Cardiac septum (tissue), 1 donor: Measurements from ENCODE around the gene ELOB. TPM values are rescaled to one million over a fixed set of nuclear protein-coding genes. Genes with fewer than 3 reads are reported as not detected.

Experiments
- DNase-seq: peaks from one replicate; pipeline ENCODE4 v3.0.0-alpha.2; 2020; ENCODE audit warnings: low spot score
- intact Hi-C: fragments of 100-400 bp; cut with DNase I; formaldehyde crosslinking; loops from one replicate; pipeline ENCODE4 v1.14.0; 2022
- long read RNA-seq: library from polyadenylated mRNA; unstranded; transcript quantifications from one replicate; pipeline ENCODE4 v2.0.0, GENCODE V29; 2021
- total RNA-seq: library from RNA; stranded (reverse); fragmentation: NEBNext Ultra II Directional; extraction: Animal tissue kit (Norgen Biotek cat#: 25700); gene quantifications from one replicate; pipeline ENCODE4 v1.2.1, GENCODE V29; 2021
- donor health status: DM: no; HTN: no; CAD: no.

Gene ELOB
- 278 TPM for total RNA-seq
- long read RNA-seq, transcript ELOB-202 (3 exons, 997 nt), result minor isoform, 64 of 207 reads
- long read RNA-seq, transcript ELOB-205 (3 exons, 331 nt), result minor isoform, 8 of 207 reads
- long read RNA-seq, transcript ELOB-203 (4 exons, 991 nt), result major isoform, 129 of 207 reads
- long read RNA-seq, partial matches to known transcripts, result 1 of 207 reads
- long read RNA-seq, other reads (novel, unspliced or antisense), result 4 of 207 reads

DNA sequence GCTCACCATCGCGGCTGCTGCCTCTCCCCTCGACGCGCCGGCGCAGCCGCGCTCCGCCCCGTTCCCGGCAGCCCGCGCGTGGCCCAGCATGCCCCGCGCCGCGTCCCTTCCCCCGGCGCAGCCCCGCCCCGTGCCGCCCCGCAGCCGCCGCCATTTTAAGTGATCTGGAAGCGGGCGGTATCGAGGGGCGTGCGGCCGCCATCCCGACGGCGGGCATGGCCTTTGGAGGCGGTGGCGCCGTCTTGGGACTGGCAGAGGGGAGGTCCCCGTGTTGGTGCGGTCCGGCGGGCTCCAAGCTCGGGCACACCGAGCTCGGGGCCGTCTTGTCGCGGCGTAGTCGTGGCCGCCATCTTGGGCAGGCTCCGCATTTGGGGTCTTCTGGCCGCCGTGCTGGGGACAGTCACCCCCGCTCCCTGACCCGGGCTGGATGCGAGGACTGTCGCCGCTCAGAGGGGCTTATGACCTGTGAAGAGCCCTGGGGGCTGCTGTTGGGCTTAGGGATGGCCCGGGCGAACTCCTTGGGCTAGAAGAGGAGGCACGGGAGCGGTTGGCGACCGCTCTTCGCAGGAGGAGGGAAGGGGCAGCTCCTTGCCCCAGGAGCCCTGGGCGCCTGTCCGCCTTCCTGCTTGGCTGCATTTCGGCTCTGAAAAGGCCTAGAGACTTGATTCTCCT is at the start of gene ELOB:
TSS of gene ELOB (minus strand) at position 50 of the 672 bp plus-strand sequence. CDS start at position 9, 41 bp downstream.
- peak; percentile 95 for DNase-seq
- intact Hi-C loops, result loop anchor here (2.0 to 5.0 kb wide), 2 partner anchors 25 to 90 kb away; partner anchors contain the start of gene SRRM2

- DNase-seq, result peak; percentile 67
- intact Hi-C loops, result no loop called here
Measured at GRCh38 chr16:2825906-2826305, 48.8 kb upstream of the ELOB start.

GRCh38 chr16:2825049-2825742 is 48.1 kb upstream of the ELOB start:
- intact Hi-C loops, result no loop called here
- peak; percentile 54 for DNase-seq

DNA sequence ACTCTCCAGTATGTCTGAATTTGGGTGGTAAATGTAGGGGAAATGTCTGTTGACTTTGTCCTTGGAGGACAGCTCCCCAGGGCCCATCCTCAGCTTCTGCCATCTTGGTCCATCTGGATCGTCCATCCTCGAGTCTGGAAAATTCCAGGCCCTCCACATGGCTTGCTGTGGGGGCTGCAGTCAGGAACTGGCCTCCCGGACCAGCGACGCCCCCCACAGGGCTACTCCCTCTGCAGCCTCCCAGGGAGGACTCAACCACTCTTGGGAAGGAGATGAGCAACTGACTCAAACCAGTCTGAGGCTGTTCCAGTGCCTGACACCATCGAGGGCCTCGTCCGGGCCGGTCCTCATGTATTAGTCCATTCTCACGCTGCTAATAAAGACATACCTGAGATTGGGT is 47.5 kb upstream of the ELOB start:
- intact Hi-C loops, result no loop called here
- no peak for DNase-seq

DNA sequence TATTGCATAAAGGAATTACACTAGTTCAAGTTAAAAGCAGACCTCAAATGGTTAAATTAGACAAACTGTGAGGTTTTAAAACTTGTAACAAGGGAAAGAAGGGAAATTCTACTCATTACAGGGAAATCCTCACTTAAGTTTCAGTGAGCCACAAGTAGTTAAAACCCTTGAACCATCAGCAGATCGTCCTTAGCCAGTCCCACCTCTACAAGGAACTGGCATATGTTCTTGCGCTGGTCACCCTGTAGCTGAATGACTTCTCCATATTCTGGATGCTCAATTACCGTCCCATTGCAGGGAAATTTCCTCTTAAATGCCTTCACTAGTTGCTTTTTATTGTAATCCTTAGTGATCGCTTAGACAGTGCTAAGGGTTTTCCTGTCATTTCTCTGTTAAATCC is 45.4 kb upstream of the ELOB start:
- no peak for DNase-seq
- intact Hi-C loops, result no loop called here

GRCh38 chr16:2822158-2822495 is 45.0 kb upstream of the ELOB start:
- intact Hi-C loops, result no loop called here
- no peak for DNase-seq

DNA sequence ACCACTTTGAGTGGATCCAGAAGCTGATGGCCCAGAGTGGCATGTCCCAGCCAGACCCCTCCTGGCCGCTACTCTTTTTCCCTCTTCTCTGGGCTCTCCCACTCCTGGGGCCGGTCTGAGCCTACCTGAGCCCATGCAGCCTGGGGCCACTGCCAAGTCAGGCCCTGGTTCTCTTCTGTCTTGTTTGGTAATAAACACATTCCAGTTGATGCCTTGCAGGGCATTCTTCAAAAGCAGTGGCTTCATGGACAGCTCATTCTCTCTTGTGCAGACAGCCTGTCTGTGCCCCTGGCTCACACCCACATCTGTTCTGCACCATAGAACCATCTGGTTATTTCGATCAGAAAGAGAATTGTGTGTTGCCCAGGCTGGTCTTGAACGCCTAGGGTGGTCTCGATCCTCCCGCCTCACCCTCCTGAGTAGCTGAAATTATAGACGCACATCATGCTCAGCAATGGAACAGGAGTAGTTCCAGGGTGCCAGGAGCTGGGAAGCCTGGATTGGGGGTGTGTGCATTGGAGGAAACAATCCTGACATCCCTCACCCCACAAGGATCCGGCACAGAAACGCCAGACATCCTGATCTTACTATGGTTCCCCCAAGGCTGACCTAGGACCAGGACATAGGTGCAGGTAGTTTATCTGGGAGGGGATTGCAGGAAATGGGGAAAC is 44.5 kb upstream of the ELOB start:
- intact Hi-C loops, result no loop called here
- no peak for DNase-seq

DNA sequence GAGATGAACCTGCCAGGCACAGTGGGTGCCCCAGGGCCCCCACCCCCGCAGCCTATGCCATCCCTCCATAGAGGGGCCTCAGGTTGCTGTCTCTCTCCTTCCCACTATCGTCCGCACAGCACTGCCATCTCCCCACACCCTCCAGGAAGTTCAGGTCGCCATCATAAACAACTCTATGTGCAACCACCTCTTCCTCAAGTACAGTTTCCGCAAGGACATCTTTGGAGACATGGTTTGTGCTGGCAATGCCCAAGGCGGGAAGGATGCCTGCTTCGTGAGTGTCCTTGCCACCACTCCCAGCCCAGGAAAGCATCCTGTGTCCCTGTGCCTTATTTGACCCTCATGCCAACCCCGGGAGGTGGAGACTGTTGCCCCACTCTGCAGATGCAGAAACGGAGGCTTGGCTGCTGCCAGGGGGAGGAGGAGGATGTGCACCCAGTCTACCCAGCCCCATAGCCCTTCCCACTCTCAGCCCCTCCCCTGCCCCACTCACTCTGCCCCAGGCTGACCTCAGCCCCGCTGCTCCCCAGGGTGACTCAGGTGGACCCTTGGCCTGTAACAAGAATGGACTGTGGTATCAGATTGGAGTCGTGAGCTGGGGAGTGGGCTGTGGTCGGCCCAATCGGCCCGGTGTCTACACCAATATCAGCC is 43.9 kb upstream of the ELOB start:
- intact Hi-C loops, result no loop called here
- DNase-seq, result peak; percentile 63

- intact Hi-C loops, result no loop called here
- DNase-seq, result peak; percentile 66
Measured at GRCh38 chr16:2819939-2820835, 43.1 kb upstream of the ELOB start.

GRCh38 chr16:2819179-2819938 is 42.3 kb upstream of the ELOB start:
- peak; percentile 66 for DNase-seq
- intact Hi-C loops, result no loop called here

DNA sequence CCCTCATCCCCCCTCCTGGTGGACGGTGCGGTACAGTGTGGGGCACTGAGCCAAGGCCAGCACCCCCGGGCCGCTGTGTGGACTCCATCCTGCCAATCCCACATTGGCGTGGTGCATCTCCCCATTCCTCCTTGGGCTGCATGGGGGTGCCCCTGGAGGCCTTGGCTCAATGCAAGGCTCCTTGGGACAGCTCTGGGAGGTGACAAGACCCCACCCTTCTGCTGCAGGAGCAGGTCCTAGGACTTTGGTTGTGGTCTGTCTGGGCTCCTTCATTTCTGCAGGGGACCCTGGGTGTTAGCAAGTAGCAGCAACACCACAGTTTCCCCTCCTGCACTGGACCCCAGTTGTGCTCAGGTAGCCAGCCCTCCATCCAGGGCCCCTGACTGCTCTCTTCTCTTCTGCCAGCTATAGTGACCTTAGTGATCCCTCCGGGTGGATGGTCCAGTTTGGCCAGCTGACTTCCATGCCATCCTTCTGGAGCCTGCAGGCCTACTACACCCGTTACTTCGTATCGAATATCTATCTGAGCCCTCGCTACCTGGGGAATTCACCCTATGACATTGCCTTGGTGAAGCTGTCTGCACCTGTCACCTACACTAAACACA is 41.3 kb upstream of the ELOB start:
- DNase-seq, result peak; percentile 51

DNA sequence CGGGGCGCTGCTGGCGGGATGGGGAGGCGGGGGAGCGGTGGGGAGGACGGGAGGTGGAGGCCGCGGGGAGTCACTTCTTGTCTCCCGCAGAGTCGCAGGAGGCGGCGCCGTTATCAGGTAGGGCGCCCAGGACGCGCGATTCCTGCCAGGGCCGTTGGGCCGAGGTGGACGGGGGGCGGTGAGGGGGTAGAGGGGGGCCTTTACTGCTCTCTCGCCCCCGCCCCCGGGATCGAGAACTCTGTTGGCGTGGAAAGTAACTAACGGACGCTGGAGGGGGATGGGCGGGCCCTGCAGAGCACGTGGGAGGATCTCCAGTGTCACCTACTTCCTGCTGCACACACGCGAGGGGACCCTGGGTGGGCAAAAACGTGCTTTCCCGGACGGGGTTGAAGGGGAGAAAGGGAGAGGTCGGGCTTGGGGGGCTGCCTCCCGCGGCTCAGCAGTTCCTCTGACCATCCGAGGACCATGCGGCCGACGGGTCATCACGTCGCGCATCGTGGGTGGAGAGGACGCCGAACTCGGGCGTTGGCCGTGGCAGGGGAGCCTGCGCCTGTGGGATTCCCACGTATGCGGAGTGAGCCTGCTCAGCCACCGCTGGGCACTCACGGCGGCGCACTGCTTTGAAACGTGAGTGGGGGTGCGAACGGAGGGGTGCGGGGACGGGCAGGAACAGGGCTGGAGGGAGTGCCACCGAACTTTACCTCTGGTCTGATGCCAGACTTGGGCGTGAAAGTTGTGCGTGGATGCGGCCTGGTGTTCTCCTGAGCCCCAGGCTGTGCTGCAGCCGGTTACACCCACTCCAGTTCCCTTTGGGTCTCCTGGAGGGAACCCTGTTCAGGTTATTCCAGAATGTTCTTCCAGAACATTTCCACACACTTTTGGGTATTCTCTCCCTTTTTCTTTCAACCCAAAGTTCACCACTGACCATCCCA is 40.5 kb upstream of the ELOB start:
- intact Hi-C loops, result no loop called here
- DNase-seq, result peak; percentile 70

More for the DNA sequence above, 41.3 kb upstream of the ELOB start:
- intact Hi-C loops, result no loop called here

DNA sequence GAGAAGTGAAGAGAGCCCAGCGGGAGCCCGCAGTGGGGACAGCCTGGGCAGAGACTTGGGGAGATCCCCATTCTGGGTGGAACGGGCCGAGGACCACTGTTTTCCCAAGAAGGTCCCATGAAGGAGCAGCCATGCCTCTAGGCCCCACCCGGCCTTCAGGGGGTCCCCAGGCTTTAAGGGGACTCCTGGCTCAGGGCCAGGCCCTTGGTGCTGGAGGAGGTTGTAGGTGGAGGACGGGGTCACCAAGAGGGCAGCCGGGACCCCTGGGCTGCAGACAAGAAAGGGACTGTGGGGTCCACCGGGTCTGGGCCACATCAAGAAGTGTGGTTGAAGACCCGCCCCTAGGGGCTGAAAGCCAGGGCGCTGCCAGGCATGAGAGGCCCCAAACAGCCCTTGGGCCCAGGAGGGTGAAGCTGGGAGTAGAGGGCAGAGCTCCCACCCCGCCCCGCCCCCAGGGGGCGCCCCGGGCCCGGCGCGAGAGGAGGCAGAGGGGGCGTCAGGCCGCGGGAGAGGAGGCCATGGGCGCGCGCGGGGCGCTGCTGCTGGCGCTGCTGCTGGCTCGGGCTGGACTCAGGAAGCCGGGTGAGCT is 39.8 kb upstream of the ELOB start, which contains the start of gene PRSS21:
TSS of gene PRSS21 (plus strand) at position 487 of the 589 bp plus-strand sequence. CDS start at position 519, 32 bp downstream.
- DNase-seq, result peak; percentile 33
- intact Hi-C loops, result no loop called here

DNA sequence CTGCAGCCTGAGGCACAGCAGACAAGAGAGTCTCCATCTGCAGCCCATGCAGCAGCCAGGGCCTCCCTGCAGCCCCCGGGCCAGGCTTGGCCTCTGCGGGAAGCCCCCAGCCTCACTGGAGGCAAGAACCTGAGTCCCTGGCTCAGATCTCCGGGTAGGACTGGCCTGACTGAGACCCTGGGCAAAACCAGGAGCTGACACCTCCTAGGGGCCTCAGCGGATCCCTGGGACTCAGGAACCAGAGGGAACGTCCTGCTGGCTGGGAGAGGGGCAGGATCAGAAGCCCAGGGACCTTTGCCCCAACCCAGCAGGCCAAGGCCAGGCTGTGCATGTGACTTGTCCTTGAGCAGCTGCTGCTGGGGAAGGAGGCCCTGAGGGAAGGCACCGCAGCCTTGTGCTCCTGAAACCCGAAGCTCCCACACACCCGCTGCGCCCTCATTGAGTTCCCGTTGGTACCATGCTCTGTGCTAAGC is 38.3 kb upstream of the ELOB start:
- DNase-seq, result no peak
- intact Hi-C loops, result no loop called here

GRCh38 chr16:2814551-2815298 is 37.6 kb upstream of the ELOB start:
- intact Hi-C loops, result no loop called here
- no peak for DNase-seq
